DND-41 (cell line): ENCODE measurements around the gene MBOAT1.

Experiments used
- ATAC-seq: fragments of 200-7000 bp; cut with Tn5 transposase; 3 replicates; pipeline ENCODE4 v1.9.1; 2021; ENCODE audit warnings: low read depth; ENCODE audit not compliant: insufficient read depth
- DNase-seq: peaks from one replicate; pipeline ENCODE4 v3.0.0-alpha.2; 2020
- H2AFZ ChIP-seq: 2 replicates; pipeline ENCODE4 v1.6.0; 2012; ENCODE audit warnings: low read depth, low read length
- H3K27ac ChIP-seq: 2 replicates; pipeline ENCODE4 v1.5.1; 2012; ENCODE audit warnings: low read length, inconsistent platforms
- H3K27me3 ChIP-seq: fragments of 200-600 bp; sonication (generic); 2 replicates; pipeline ENCODE4 v1.6.0; 2012; ENCODE audit warnings: low read length, mild to moderate bottlenecking, inconsistent platforms; ENCODE audit not compliant: insufficient read depth, poor library complexity
- H3K36me3 ChIP-seq: 2 replicates; pipeline ENCODE4 v1.5.1; 2012; ENCODE audit warnings: low read length, inconsistent platforms; ENCODE audit not compliant: insufficient read depth
- H3K4me1 ChIP-seq: 2 replicates; pipeline ENCODE4 v1.5.1; 2012; ENCODE audit warnings: mild to moderate bottlenecking, low read length; ENCODE audit not compliant: insufficient read depth
- H3K4me2 ChIP-seq: 2 replicates; pipeline ENCODE4 v1.6.0; 2012; ENCODE audit warnings: mild to moderate bottlenecking, moderate library complexity, low read length, inconsistent platforms; ENCODE audit not compliant: insufficient read depth
- H3K4me3 ChIP-seq, 2 experiments: fragments of 200-600 bp in 1 of 2; shearing (Covaris generic) in 1 of 2; 2 replicates each; pipeline ENCODE4 v1.5.1; 2012 to 2016; ENCODE audit warnings: inconsistent platforms in 2 of 2, low read length in 2 of 2, mild to moderate bottlenecking in 2 of 2, low read depth in 1 of 2, moderate library complexity in 1 of 2
- H3K79me2 ChIP-seq: 2 replicates; pipeline ENCODE4 v1.6.0; 2012; ENCODE audit warnings: low read length, inconsistent platforms; ENCODE audit not compliant: insufficient read depth
- H3K9ac ChIP-seq: 2 replicates; pipeline ENCODE4 v1.6.0; 2012; ENCODE audit warnings: low read depth, mild to moderate bottlenecking, inconsistent platforms, low read length, moderate library complexity
- H3K9me3 ChIP-seq: 2 replicates; pipeline ENCODE4 v1.5.1; 2012; ENCODE audit warnings: low read length, moderate library complexity, mild to moderate bottlenecking, inconsistent platforms; ENCODE audit not compliant: insufficient read depth, severe bottlenecking
- H4K20me1 ChIP-seq: 2 replicates; pipeline ENCODE4 v1.6.0; 2012; ENCODE audit warnings: low read length; ENCODE audit not compliant: insufficient read depth
- CTCF ChIP-seq: IDR thresholded peaks from 2 replicates; pipeline ENCODE4 v1.5.1; 2012; ENCODE audit warnings: borderline replicate concordance, low read length, moderate library complexity, mild to moderate bottlenecking; ENCODE audit not compliant: poor library complexity, severe bottlenecking; ENCODE audit errors: extremely low read depth
- EZH2 ChIP-seq: IDR thresholded peaks from 3 replicates; pipeline ENCODE4 v1.6.1; 2012; ENCODE audit warnings: borderline replicate concordance, low read depth, mild to moderate bottlenecking, moderate library complexity, low read length, inconsistent platforms; ENCODE audit not compliant: severe bottlenecking

The MBOAT1 gene

GRCh38 chr6:20169119-20169557 lies 43.1 kb downstream of the MBOAT1 start:
- H3K36me3 ChIP-seq = peaks cover 14% of the 10 kb centered on the region; the same call in 1 of the 2 replicates
- DNase-seq (no peak), ATAC-seq (no peak)
- no peak overlapping the region for H3K9ac ChIP-seq
- H3K4me2 ChIP-seq = no peak overlapping the region
- H3K4me1 ChIP-seq = peaks cover 16% of the 10 kb centered on the region
- H2AFZ ChIP-seq = no peak overlapping the region
- no peak overlapping the region for H3K4me3 ChIP-seq
- no peaks in the 10 kb centered on the region for H3K27me3 ChIP-seq
- H3K9me3 ChIP-seq = no peaks in the 10 kb centered on the region
- no peak overlapping the region for H3K27ac ChIP-seq
- TF ChIP-seq CTCF (no peak), EZH2 (no peak)
- peaks cover 38% of the 10 kb centered on the region for H3K79me2 ChIP-seq
- H4K20me1 ChIP-seq = peaks cover 3% of the 10 kb centered on the region; the same call in 1 of the 2 replicates

- Histone ChIP-seq H3K9ac (no peak overlapping the region), H3K4me1 (peaks cover 12% of the 10 kb centered on the region), H3K79me2 (peaks cover 39% of the 10 kb centered on the region), H3K4me2 (no peak overlapping the region), H3K36me3 (peaks cover 14% of the 10 kb centered on the region; the same call in 1 of the 2 replicates), H3K27ac (no peak overlapping the region), H2AFZ (no peak overlapping the region), H3K4me3 (no peak overlapping the region), H3K27me3 (no peaks in the 10 kb centered on the region), H4K20me1 (peaks cover 3% of the 10 kb centered on the region; the same call in 1 of the 2 replicates), H3K9me3 (no peaks in the 10 kb centered on the region)
- TF ChIP-seq EZH2 = no peak
- no peak for TF ChIP-seq CTCF
- no peak for ATAC-seq
- DNase-seq = no peak
Measured at GRCh38 chr6:20168690-20169089, 43.6 kb downstream of the MBOAT1 start.

- Histone ChIP-seq H3K4me2 (no peak overlapping the region), H2AFZ (no peak overlapping the region), H3K4me1 (peaks cover under 1% of the 10 kb centered on the region; the same call in 1 of the 2 replicates), H3K9me3 (no peaks in the 10 kb centered on the region), H3K27me3 (no peaks in the 10 kb centered on the region), H3K36me3 (peaks cover 9% of the 10 kb centered on the region; the same call in 1 of the 2 replicates), H3K27ac (no peak overlapping the region), H3K79me2 (peaks cover 40% of the 10 kb centered on the region), H3K9ac (no peak overlapping the region), H3K4me3 (no peak overlapping the region), H4K20me1 (peaks cover 3% of the 10 kb centered on the region; the same call in 1 of the 2 replicates)
- TF ChIP-seq EZH2 (no peak), CTCF (no peak)
- DNase-seq = no peak
- no peak for ATAC-seq
Measured at GRCh38 chr6:20167601-20168000, 44.7 kb downstream of the MBOAT1 start.

- H3K4me2 ChIP-seq = no peak overlapping the region
- DNase-seq (no peak), ATAC-seq (no peak)
- no peak overlapping the region for H2AFZ ChIP-seq
- no peaks in the 10 kb centered on the region for H3K27me3 ChIP-seq
- H3K9ac ChIP-seq = no peak overlapping the region
- no peak overlapping the region for H3K27ac ChIP-seq
- no peak overlapping the region for H3K4me3 ChIP-seq
- TF ChIP-seq CTCF = no peak
- TF ChIP-seq EZH2 = no peak
- peaks cover 32% of the 10 kb centered on the region for H3K79me2 ChIP-seq
- H4K20me1 ChIP-seq = peaks cover 6% of the 10 kb centered on the region; the same call in 1 of the 2 replicates
- peaks cover 8% of the 10 kb centered on the region; the same call in 1 of the 2 replicates for H3K36me3 ChIP-seq
- H3K4me1 ChIP-seq = no peaks in the 10 kb centered on the region
- no peaks in the 10 kb centered on the region for H3K9me3 ChIP-seq
Measured at GRCh38 chr6:20166210-20166609, 46.1 kb downstream of the MBOAT1 start.
